Loucy (cell line): ENCODE results near the gene SLC6A12.

Experiments
- H2AFZ ChIP-seq: fragments of 200-600 bp; sonication (generic); 2 replicates; pipeline ENCODE4 v1.6.0; 2016; ENCODE audit warnings: antibody characterized with exemption, mild to moderate bottlenecking, low read length, moderate library complexity
- H3F3A ChIP-seq: fragments of 200-600 bp; 2 replicates; pipeline ENCODE4 v1.6.0; 2016; ENCODE audit warnings: antibody characterized with exemption, low read depth, mild to moderate bottlenecking
- H3K27me3 ChIP-seq: fragments of 200-600 bp; sonication (generic); 2 replicates; pipeline ENCODE4 v1.6.1; 2014; ENCODE audit warnings: low read length, mild to moderate bottlenecking; ENCODE audit not compliant: insufficient read depth, poor library complexity, severe bottlenecking
- H3K36me3 ChIP-seq: fragments of 200-600 bp; sonication (generic); 2 replicates; pipeline ENCODE4 v1.6.1; 2016; ENCODE audit warnings: low read length; ENCODE audit not compliant: insufficient read depth
- H3K4me1 ChIP-seq: fragments of 200-600 bp; sonication (generic); 2 replicates; pipeline ENCODE4 v1.5.1; 2014; ENCODE audit warnings: low read length, mild to moderate bottlenecking; ENCODE audit not compliant: insufficient read depth, poor library complexity, severe bottlenecking
- H3K4me2 ChIP-seq: fragments of 200-600 bp; sonication (generic); 2 replicates; pipeline ENCODE4 v1.6.0; 2014; ENCODE audit warnings: antibody characterized with exemption, low read length, low read depth, mild to moderate bottlenecking; ENCODE audit not compliant: poor library complexity, severe bottlenecking
- H3K4me3 ChIP-seq: fragments of 200-600 bp; sonication (generic); 2 replicates; pipeline ENCODE4 v1.5.1; 2014; ENCODE audit warnings: low read length, mild to moderate bottlenecking, mixed read lengths; ENCODE audit not compliant: poor library complexity, severe bottlenecking
- H3K79me2 ChIP-seq: fragments of 200-600 bp; sonication (generic); 2 replicates; pipeline ENCODE4 v1.6.1; 2014; ENCODE audit warnings: low read length; ENCODE audit not compliant: insufficient read depth
- H3K9ac ChIP-seq: fragments of 200-600 bp; sonication (generic); 2 replicates; pipeline ENCODE4 v1.6.0; 2014; ENCODE audit warnings: mild to moderate bottlenecking, low read depth, low read length, moderate library complexity; ENCODE audit not compliant: poor library complexity, severe bottlenecking
- H3K9me2 ChIP-seq: fragments of 200-600 bp; sonication (generic); replicated peaks from 2 replicates; pipeline ENCODE4 v1.6.1; 2016; ENCODE audit warnings: low read depth, low read length, mixed read lengths
- H3K9me3 ChIP-seq: fragments of 200-600 bp; sonication (generic); 2 replicates; pipeline ENCODE4 v1.6.1; 2014; ENCODE audit warnings: mild to moderate bottlenecking, antibody characterized with exemption, low read length, low read depth; ENCODE audit not compliant: insufficient read depth
- H4K20me1 ChIP-seq: fragments of 200-600 bp; sonication (generic); 2 replicates; pipeline ENCODE4 v1.6.0; 2014; ENCODE audit warnings: antibody characterized with exemption, low read length, mild to moderate bottlenecking; ENCODE audit not compliant: insufficient read depth, poor library complexity, severe bottlenecking
- CTCF ChIP-seq: fragments of 200-600 bp; sonication (generic); conservative IDR thresholded peaks from 2 replicates; pipeline ENCODE4 v1.5.1; 2014; ENCODE audit warnings: mild to moderate bottlenecking, antibody characterized with exemption, low read length
- EZH2phosphoT487 ChIP-seq: fragments of 200-600 bp; IDR thresholded peaks from 2 replicates; pipeline ENCODE4 v1.6.1; 2018; ENCODE audit warnings: antibody characterized with exemption, mild to moderate bottlenecking, moderate library complexity, borderline replicate concordance

SLC6A12 gene

GRCh38 chr12:207804-208203 lies 6.2 kb downstream of the SLC6A12 start:
- Histone ChIP-seq H2AFZ (no peak overlapping the region), H3K4me3 (no peak overlapping the region), H3K27me3 (no peaks in the 10 kb centered on the region), H3K79me2 (no peaks in the 10 kb centered on the region), H3K4me2 (no peak overlapping the region), H3K36me3 (no peaks in the 10 kb centered on the region), H3K9ac (no peak overlapping the region), H3K9me3 (no peaks in the 10 kb centered on the region), H3K9me2 (no peaks in the 10 kb centered on the region), H3F3A (no peaks in the 10 kb centered on the region), H3K4me1 (peaks cover 8% of the 10 kb centered on the region), H4K20me1 (no peaks in the 10 kb centered on the region)
- TF ChIP-seq EZH2phosphoT487 (no peak), CTCF (no peak)

- Histone ChIP-seq H4K20me1 (no peaks in the 10 kb centered on the region), H3K9me3 (no peaks in the 10 kb centered on the region), H3F3A (no peaks in the 10 kb centered on the region), H3K36me3 (no peaks in the 10 kb centered on the region), H3K9ac (no peak overlapping the region), H3K79me2 (no peaks in the 10 kb centered on the region), H2AFZ (no peak overlapping the region), H3K4me1 (peaks cover 5% of the 10 kb centered on the region), H3K4me2 (no peak overlapping the region), H3K27me3 (no peaks in the 10 kb centered on the region), H3K4me3 (no peak overlapping the region), H3K9me2 (no peaks in the 10 kb centered on the region)
- TF ChIP-seq EZH2phosphoT487 (no peak), CTCF (no peak)
These were observed 7.1 kb downstream of the SLC6A12 start for GRCh38 chr12:206746-207440.

GRCh38 chr12:205026-205425 lies 8.9 kb downstream of the SLC6A12 start:
- no peak overlapping the region for H3K4me2 ChIP-seq
- no peaks in the 10 kb centered on the region for H3K9me3 ChIP-seq
- TF ChIP-seq EZH2phosphoT487 (no peak), CTCF (no peak)
- H3F3A ChIP-seq: no peaks in the 10 kb centered on the region
- H3K36me3 ChIP-seq: no peaks in the 10 kb centered on the region
- no peaks in the 10 kb centered on the region for H4K20me1 ChIP-seq
- no peak overlapping the region for H3K9ac ChIP-seq
- no peaks in the 10 kb centered on the region for H3K9me2 ChIP-seq
- H3K4me1 ChIP-seq: no peaks in the 10 kb centered on the region
- no peak overlapping the region for H3K4me3 ChIP-seq
- no peak overlapping the region for H2AFZ ChIP-seq
- H3K27me3 ChIP-seq: no peaks in the 10 kb centered on the region
- H3K79me2 ChIP-seq: no peaks in the 10 kb centered on the region
